ENCODE data around the gene HLA-DRA. TPM values are rescaled to one million over a fixed set of nuclear protein-coding genes. Genes with fewer than 3 reads are reported as not detected.
A peak's percentile ranks its signal among the peaks of the same experiment; 100 is the strongest.

HLA-DRA gene
- total and polyA plus RNA-seq, 3 experiments from 2014 or later, result 36.6 to 41.3 (median 39.1) TPM

DNA sequence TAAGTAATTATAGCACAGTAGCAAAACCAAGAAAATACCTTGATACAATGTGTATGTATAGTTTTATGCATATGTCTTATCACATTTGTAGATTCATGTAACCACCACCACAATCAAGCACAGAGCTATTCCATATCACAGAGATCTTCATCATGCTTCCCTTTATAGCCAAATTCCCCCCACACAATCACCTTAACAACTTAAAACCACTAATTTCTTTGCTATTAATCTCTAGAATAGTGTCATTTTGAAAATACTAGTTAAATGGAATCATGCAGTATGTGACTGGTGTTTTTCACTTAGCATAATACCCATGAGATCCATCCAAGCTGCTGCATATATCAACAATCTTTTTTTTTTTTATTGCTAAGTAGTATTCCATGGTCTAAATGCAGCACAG is 8.2 kb downstream of the HLA-DRA start:
- Mint-ChIP-seq H3K4me1 (peaks cover 0 to 4% (median 0%) of the 10 kb centered on the region in 3 donors), H3K4me3 (no peak overlapping the region), H3K9me3 (peaks cover 0 to 4% (median 0%) of the 10 kb centered on the region in 5 donors), H3K36me3 (peaks cover 1 to 5% (median 2%) of the 10 kb centered on the region in 3 donors), H3K27me3 (peaks cover 12 to 33% of the 10 kb centered on the region in 2 donors), H3K27ac (no peak overlapping the region)
- no peaks in the 10 kb centered on the region for H3K4me1 ChIP-seq (ENCODE audit: insufficient read depth, low read length)
- H3K4me3 ChIP-seq (ENCODE audit: low read length), result no peak overlapping the region
- H3K36me3 ChIP-seq (ENCODE audit: insufficient read depth, low read length), result no peaks in the 10 kb centered on the region
- no peak for DNase-seq
- ChIA-PET POLR2A (no interaction called here), CTCF (interaction anchor here (1.3 kb wide), 1 partner anchor 244 kb away, joined by 4 read pairs; no protein-coding TSS in a partner anchor)
- H3K27me3 ChIP-seq (ENCODE audit: insufficient read depth, low read length, poor library complexity, severe bottlenecking), result no peaks in the 10 kb centered on the region
- H3K9me3 ChIP-seq (ENCODE audit: low read length), result no peaks in the 10 kb centered on the region
- H3K27ac ChIP-seq (ENCODE audit: low read depth, low read length), result no peak overlapping the region

DNA sequence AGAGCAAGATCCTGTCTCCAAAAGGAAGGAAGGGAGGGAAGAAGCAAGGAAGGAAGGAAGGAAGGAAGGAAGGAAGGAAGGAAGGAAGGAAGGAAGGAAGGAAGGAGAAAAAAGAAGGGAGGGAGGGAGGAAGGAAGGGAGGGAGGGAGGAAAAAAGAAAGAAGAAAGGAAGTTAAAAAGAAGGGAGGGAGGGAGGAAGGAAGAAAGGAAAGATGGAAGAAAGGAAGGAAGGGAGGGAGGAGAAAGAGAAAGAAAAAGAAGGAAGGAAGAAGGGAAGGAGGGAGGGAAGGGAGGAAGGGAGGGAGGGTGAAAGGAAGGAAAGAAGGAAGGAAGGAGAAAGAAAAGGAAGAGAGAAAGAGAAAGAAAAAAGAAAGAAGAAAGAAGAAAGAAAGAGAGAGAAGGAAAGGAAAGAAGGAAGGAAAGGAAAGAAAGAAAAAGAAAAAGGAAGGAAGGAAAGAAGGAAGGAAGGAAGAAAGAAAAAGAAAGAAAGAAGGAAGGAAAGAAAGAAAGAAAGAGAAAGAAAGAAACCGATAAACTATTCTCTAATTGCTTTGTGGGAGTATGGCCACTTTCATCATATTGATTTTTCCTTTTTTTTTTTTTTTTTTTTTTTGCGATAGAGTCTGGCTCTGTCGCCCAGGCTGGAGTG is 9.5 kb downstream of the HLA-DRA start:
- Histone ChIP-seq H3K4me1 (ENCODE audit: insufficient read depth, low read length) (no peaks in the 10 kb centered on the region), H3K9me3 (ENCODE audit: low read length) (no peaks in the 10 kb centered on the region), H3K4me3 (ENCODE audit: low read length) (no peak overlapping the region), H3K27ac (ENCODE audit: low read depth, low read length) (no peak overlapping the region), H3K36me3 (ENCODE audit: insufficient read depth, low read length) (no peaks in the 10 kb centered on the region), H3K27me3 (ENCODE audit: insufficient read depth, low read length, poor library complexity, severe bottlenecking) (no peaks in the 10 kb centered on the region)
- Mint-ChIP-seq H3K36me3 (peaks cover 0 to 7% (median 0%) of the 10 kb centered on the region in 3 donors), H3K4me1 (no peaks in the 10 kb centered on the region), H3K4me3 (no peak overlapping the region), H3K27me3 (peaks cover 13 to 37% of the 10 kb centered on the region in 2 donors), H3K27ac (no peak overlapping the region), H3K9me3 (peaks cover 0 to 5% (median 0%) of the 10 kb centered on the region in 5 donors)
- DNase-seq, result no peak
- POLR2A ChIA-PET, result no interaction called here
- CTCF ChIA-PET, result interaction anchor here (0.6 kb wide), 1 partner anchor 237 kb away, joined by 3 read pairs; no protein-coding TSS in a partner anchor

DNA sequence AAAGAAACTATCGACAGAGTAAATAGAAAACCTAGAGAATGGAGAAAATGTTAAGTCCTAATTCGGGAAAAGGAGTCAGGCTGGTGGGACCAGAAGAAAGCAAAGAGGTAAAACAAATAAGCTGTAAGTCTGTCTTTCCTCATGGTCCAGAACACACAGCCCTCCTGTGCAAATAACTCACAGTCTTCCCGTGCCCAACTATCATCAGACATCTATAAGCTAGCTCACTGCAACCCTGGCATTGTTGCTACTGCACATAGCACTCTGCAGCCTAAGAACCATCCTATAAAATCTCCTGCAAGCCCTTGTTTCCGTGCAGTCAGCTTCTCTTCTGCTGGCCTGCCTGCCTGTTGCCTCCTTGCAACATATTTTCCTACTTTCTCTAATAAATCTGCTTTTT is 17.4 kb downstream of the HLA-DRA start:
- H3K4me3 Mint-ChIP-seq, result no peak overlapping the region
- H3K27me3 ChIP-seq (ENCODE audit: insufficient read depth, low read length, poor library complexity, severe bottlenecking), result peaks cover 13% of the 10 kb centered on the region
- peaks cover 0 to 9% (median 0%) of the 10 kb centered on the region in 3 donors for H3K36me3 Mint-ChIP-seq
- H3K4me1 Mint-ChIP-seq, result peaks cover 0 to 10% (median 3%) of the 10 kb centered on the region in 3 donors
- H3K27ac Mint-ChIP-seq, result no peak overlapping the region
- peaks cover 0 to 5% (median 0%) of the 10 kb centered on the region in 5 donors for H3K9me3 Mint-ChIP-seq
- H3K4me3 ChIP-seq (ENCODE audit: low read length), result no peak overlapping the region
- H3K27me3 Mint-ChIP-seq, result peaks cover 41 to 74% of the 10 kb centered on the region in 2 donors
- H3K9me3 ChIP-seq (ENCODE audit: low read length), result no peaks in the 10 kb centered on the region
- H3K4me1 ChIP-seq (ENCODE audit: insufficient read depth, low read length), result peaks cover 4% of the 10 kb centered on the region
- H3K36me3 ChIP-seq (ENCODE audit: insufficient read depth, low read length), result no peaks in the 10 kb centered on the region
- CTCF ChIA-PET, result no interaction called here
- DNase-seq, result no peak
- POLR2A ChIA-PET, result no interaction called here
- no peak overlapping the region for H3K27ac ChIP-seq (ENCODE audit: low read depth, low read length)

DNA sequence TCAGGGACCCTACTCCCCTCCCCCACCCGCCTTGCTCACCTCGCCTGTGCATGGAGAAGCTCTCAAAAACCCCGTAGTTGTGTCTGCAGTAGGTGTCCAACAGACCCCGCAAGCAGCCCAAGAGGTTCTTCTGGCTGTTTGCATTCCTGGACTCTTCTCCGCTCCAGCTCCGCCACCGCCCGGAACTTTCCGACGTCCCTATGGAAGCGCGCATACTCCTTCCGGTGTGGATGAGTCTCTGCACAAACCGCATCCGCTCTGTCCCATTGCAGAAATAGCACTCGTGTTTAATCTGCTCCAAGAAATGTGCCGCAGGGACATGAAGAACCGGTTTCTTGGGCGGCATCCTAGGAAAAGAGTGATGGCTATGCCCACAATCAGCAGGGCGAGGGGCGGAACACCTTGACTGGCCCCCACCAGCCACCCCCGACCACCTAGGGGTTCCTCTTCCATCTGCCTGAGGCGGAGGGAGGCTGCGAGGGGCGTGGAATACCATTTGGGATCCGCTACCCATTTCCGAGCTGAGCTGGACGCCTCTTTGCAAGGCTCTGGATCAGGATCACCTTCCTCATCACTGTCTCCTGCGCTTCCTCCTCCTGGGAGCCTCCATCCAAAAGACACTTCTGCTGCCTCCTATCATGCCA is 20.2 kb downstream of the HLA-DRA start:
- ChIA-PET POLR2A (interaction anchor here (0.6 kb wide), 1 partner anchor 277 kb away, joined by 4 read pairs; no protein-coding TSS in a partner anchor), CTCF (no interaction called here)
- DNase-seq, result no peak
- Mint-ChIP-seq H3K9me3 (peaks cover 0 to 6% (median under 1%) of the 10 kb centered on the region in 5 donors), H3K4me3 (peak overlapping the region in 3 of 7 donors; percentile 30 to 56 (median 36)), H3K27ac (no peak overlapping the region), H3K36me3 (no peaks in the 10 kb centered on the region), H3K4me1 (peaks cover 0 to 10% (median 3%) of the 10 kb centered on the region in 3 donors), H3K27me3 (peaks cover 39 to 71% of the 10 kb centered on the region in 2 donors)
- Histone ChIP-seq H3K4me3 (ENCODE audit: low read length) (peak overlapping the region; percentile 22), H3K27ac (ENCODE audit: low read depth, low read length) (no peak overlapping the region), H3K36me3 (ENCODE audit: insufficient read depth, low read length) (no peaks in the 10 kb centered on the region), H3K9me3 (ENCODE audit: low read length) (no peaks in the 10 kb centered on the region), H3K4me1 (ENCODE audit: insufficient read depth, low read length) (peaks cover 4% of the 10 kb centered on the region), H3K27me3 (ENCODE audit: insufficient read depth, low read length, poor library complexity, severe bottlenecking) (peaks cover 13% of the 10 kb centered on the region)

DNA sequence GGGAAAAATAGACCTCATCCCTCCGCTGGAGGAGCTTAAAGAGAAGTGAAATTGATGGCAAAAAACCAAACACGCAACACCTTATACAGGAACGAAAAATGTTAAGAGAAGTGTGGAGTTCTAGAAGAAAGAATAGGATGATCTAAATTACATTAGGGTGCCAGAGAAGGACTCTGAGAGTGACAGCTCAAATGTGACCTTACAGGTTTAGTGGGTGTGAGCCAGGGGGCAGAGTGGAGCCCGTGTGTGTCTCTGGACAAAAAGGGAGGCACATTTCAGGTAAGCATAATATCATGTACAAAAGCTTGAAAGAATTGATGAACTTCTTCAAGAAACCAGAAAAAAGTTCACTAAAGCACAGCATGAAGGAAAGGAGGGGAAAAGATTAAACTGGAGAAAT is 20.8 kb downstream of the HLA-DRA start:
- H3K36me3 Mint-ChIP-seq, result no peaks in the 10 kb centered on the region
- H3K27ac Mint-ChIP-seq, result no peak overlapping the region
- H3K9me3 Mint-ChIP-seq, result peaks cover 0 to 11% (median 7%) of the 10 kb centered on the region in 5 donors
- H3K27me3 ChIP-seq (ENCODE audit: insufficient read depth, low read length, poor library complexity, severe bottlenecking), result peaks cover 13% of the 10 kb centered on the region
- H3K9me3 ChIP-seq (ENCODE audit: low read length), result no peaks in the 10 kb centered on the region
- no peak overlapping the region for H3K4me3 ChIP-seq (ENCODE audit: low read length)
- CTCF ChIA-PET, result no interaction called here
- no peak for DNase-seq
- no peaks in the 10 kb centered on the region for H3K36me3 ChIP-seq (ENCODE audit: insufficient read depth, low read length)
- POLR2A ChIA-PET, result no interaction called here
- peaks cover 43 to 76% of the 10 kb centered on the region in 2 donors for H3K27me3 Mint-ChIP-seq
- H3K4me1 ChIP-seq (ENCODE audit: insufficient read depth, low read length), result peaks cover 4% of the 10 kb centered on the region
- no peak overlapping the region for H3K27ac ChIP-seq (ENCODE audit: low read depth, low read length)
- peaks cover 0 to 10% (median 3%) of the 10 kb centered on the region in 3 donors for H3K4me1 Mint-ChIP-seq
- peak overlapping the region in 2 of 7 donors; percentile 27 to 52 for H3K4me3 Mint-ChIP-seq

DNA sequence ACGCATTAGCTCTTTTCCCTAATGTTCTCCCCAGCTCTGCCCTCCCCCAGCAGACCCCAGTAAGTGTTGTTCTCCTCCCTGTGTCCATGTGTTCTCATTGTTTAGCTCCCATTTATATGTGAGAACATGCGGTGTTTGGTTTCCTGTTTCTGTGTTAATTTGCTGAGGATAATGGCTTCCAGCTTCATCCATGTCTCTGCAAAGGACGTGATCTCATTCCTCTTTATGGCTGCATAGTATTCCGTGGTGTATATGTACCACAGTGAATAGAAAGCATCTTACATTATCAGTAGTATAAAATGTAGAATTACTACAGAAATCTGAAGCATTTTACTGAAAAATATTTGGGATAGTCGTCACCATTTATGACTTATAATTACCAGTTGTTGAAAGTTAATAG is 21.8 kb downstream of the HLA-DRA start:
- H3K4me3 ChIP-seq (ENCODE audit: low read length), result no peak overlapping the region
- CTCF ChIA-PET, result no interaction called here
- no peak for DNase-seq
- H3K4me1 ChIP-seq (ENCODE audit: insufficient read depth, low read length), result peaks cover 4% of the 10 kb centered on the region
- no peak overlapping the region for H3K27ac Mint-ChIP-seq
- H3K4me3 Mint-ChIP-seq, result no peak overlapping the region
- peaks cover 38 to 72% of the 10 kb centered on the region in 2 donors for H3K27me3 Mint-ChIP-seq
- peaks cover 8 to 15% (median 14%) of the 10 kb centered on the region in 5 donors for H3K9me3 Mint-ChIP-seq
- H3K27ac ChIP-seq (ENCODE audit: low read depth, low read length), result no peak overlapping the region
- peaks cover 13% of the 10 kb centered on the region for H3K27me3 ChIP-seq (ENCODE audit: insufficient read depth, low read length, poor library complexity, severe bottlenecking)
- H3K4me1 Mint-ChIP-seq, result peaks cover 0 to 10% (median 3%) of the 10 kb centered on the region in 3 donors
- H3K36me3 Mint-ChIP-seq, result peaks cover 0 to 5% (median 0%) of the 10 kb centered on the region in 3 donors
- H3K36me3 ChIP-seq (ENCODE audit: insufficient read depth, low read length), result no peaks in the 10 kb centered on the region
- POLR2A ChIA-PET, result interaction anchor here (0.5 kb wide), 1 partner anchor 483 kb away, joined by 3 read pairs; no protein-coding TSS in a partner anchor
- H3K9me3 ChIP-seq (ENCODE audit: low read length), result no peaks in the 10 kb centered on the region

DNA sequence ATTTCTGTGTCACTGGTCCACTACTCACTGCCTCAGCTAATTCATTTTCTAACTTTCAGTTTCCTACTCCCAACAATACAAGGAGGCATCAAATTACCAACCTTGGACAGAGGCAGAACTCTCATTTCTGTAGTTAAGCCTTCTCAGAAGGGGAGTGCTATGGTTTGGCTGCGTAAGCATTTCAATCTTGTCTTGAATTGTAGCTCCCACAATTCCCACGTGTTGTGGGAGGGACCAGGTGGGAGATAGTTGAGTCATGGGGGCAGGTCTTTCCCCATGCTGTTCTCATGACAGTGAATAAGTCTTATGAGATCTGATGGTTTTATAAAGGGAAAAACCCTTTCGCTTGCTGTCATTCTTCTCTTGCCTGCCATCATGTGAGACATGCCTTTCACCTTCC is 22.9 kb downstream of the HLA-DRA start:
- CTCF ChIA-PET, result no interaction called here
- H3K27ac Mint-ChIP-seq, result no peak overlapping the region
- H3K4me1 Mint-ChIP-seq, result peaks cover 0 to 10% (median 3%) of the 10 kb centered on the region in 3 donors
- no peak for DNase-seq
- H3K27me3 Mint-ChIP-seq, result peaks cover 42 to 64% of the 10 kb centered on the region in 2 donors
- Histone ChIP-seq H3K4me3 (ENCODE audit: low read length) (no peak overlapping the region), H3K9me3 (ENCODE audit: low read length) (no peaks in the 10 kb centered on the region), H3K27me3 (ENCODE audit: insufficient read depth, low read length, poor library complexity, severe bottlenecking) (peaks cover 13% of the 10 kb centered on the region), H3K4me1 (ENCODE audit: insufficient read depth, low read length) (peaks cover 4% of the 10 kb centered on the region), H3K27ac (ENCODE audit: low read depth, low read length) (no peak overlapping the region), H3K36me3 (ENCODE audit: insufficient read depth, low read length) (no peaks in the 10 kb centered on the region)
- H3K4me3 Mint-ChIP-seq, result no peak overlapping the region
- POLR2A ChIA-PET, result no interaction called here
- H3K9me3 Mint-ChIP-seq, result peaks cover 12 to 22% (median 19%) of the 10 kb centered on the region in 5 donors
- H3K36me3 Mint-ChIP-seq, result peaks cover 0 to 8% (median 0%) of the 10 kb centered on the region in 3 donors

All from CD8-positive, alpha-beta memory T cell (primary cell).